Measurements from ENCODE around the gene HOXB2. TPM values are rescaled to one million over a fixed set of nuclear protein-coding genes. Genes with fewer than 3 reads are reported as not detected.

The HOXB2 gene
- total and polyA plus RNA-seq, 2 of the 8 experiments (the other 6 are each of a cell fraction or from before 2014, with no cell fraction given) = not detected

DNA sequence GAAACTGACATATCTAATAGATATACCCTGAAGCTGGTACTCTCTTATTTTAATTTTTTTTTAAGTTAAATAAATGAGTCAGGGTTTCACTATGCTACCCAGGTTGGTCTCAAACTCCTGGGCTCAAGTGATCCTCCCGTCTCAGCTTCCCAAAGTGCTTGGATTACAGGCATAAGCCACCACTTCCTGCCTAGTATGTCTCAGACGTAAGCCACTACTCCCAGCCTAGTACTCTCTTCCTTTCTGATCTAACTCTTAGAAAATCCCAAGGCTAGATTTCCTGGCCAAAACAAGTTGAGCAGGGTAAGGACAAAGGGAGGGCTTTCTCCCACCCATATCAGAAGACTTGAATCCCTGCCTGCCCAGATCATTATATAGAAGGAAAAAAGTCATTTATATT is 47.8 kb downstream of the HOXB2 start:
- H3K9ac ChIP-seq (replicated peaks in 1 of 4; ENCODE audit: extremely low read depth in 1 of 4, low read depth in 3 of 4, low read length in 3 of 4) = no peak overlapping the region

More for the DNA sequence above, 47.8 kb downstream of the HOXB2 start:
- H3K79me2 ChIP-seq (ENCODE audit: control insufficient read depth in 1 of 2, insufficient read depth in 2 of 2, low read length in 2 of 2) = no peaks in the 10 kb centered on the region
- H3K36me3 ChIP-seq (ENCODE audit: control insufficient read depth in 2 of 4, insufficient read depth in 4 of 4, low read length in 3 of 4) = no peaks in the 10 kb centered on the region
- H2BK12ac ChIP-seq (ENCODE audit: low read depth, low read length) = no peak overlapping the region
- no peak overlapping the region for H3K14ac ChIP-seq (ENCODE audit: insufficient read length)
- no peak overlapping the region for H4K91ac ChIP-seq (replicated peaks; ENCODE audit: insufficient read length, low read length)
- H3K79me1 ChIP-seq (ENCODE audit: low read depth, low read length) = no peaks in the 10 kb centered on the region
- ChIA-PET CTCF (ENCODE audit: partially characterized antibody) (interaction anchor here (0.7 to 1.7 kb wide), 13 partner anchors 11 to 121 kb away, joined by 3 to 7 read pairs (median 4); partner anchors contain the start of gene HOXB5), POLR2A (ENCODE audit: partially characterized antibody) (no interaction called here)
- no peak overlapping the region for H2BK120ac ChIP-seq (replicated peaks; ENCODE audit: low read depth, low read length)
- TF ChIP-seq ZNF274 (IDR thresholded peaks at IDR 0.05; ENCODE audit: borderline replicate concordance, extremely low read depth, low read length) = no peak
- TF ChIP-seq JUND (IDR thresholded peaks at IDR 0.05; ENCODE audit: low read length) = no peak
- no peak for FAIRE-seq
- no peak overlapping the region for H4K5ac ChIP-seq (ENCODE audit: insufficient read length, low read depth, low read length)
- H3K4me3 ChIP-seq (ENCODE audit: extremely low read depth in 1 of 4, insufficient read depth in 2 of 4, low read depth in 3 of 4, low read length in 4 of 4) = no peak overlapping the region
- no peak overlapping the region for H2BK15ac ChIP-seq (ENCODE audit: low read length)
- no peak overlapping the region for H2BK20ac ChIP-seq (ENCODE audit: low read length)
- no peak overlapping the region for H3K4ac ChIP-seq (replicated peaks; ENCODE audit: insufficient read length, low read depth, low read length)
- H3K18ac ChIP-seq (ENCODE audit: extremely low read depth, low read length) = no peak overlapping the region
- H3K56ac ChIP-seq (replicated peaks; ENCODE audit: insufficient read length, low read depth, low read length) = no peak overlapping the region
- H3K23ac ChIP-seq (ENCODE audit: insufficient read length) = no peak overlapping the region
- no peak overlapping the region for H4K8ac ChIP-seq (ENCODE audit: extremely low read depth, insufficient read depth, low read length)
- no peak for DNase-seq (ENCODE audit: low read depth in 1 of 2, low spot score in 2 of 2)
- no peak overlapping the region for H3K27ac ChIP-seq (ENCODE audit: low read depth, low read length)
- no peaks in the 10 kb centered on the region for H3K9me3 ChIP-seq (ENCODE audit: insufficient read depth in 2 of 2, low read depth in 1 of 2, low read length in 1 of 2)
- no peak overlapping the region for H2BK5ac ChIP-seq (ENCODE audit: low read depth, low read length)
- peaks cover 0 to 7% (median 3%) of the 10 kb centered on the region in 4 experiments; a peak in 5 of 7 replicates for H3K4me1 ChIP-seq (replicated peaks in 1 of 4; ENCODE audit: control insufficient read depth in 3 of 4, insufficient read depth in 4 of 4, low read length in 3 of 4)
- WGBS, 2 experiments (ENCODE audit: extremely low coverage in 1 of 2, insufficient coverage in 1 of 2, insufficient read length in 1 of 2, insufficient replicate concordance in 2 of 2, low coverage in 1 of 2, low lambda C conversion rate in 2 of 2, missing lambda C conversion rate in 1 of 2) = 69% methylated on average over 2 of the region's 2 CpGs; no CpG with 5 or more reads in 1 of the 2 experiments
- peaks cover 3% of the 10 kb centered on the region; the same call in 1 of the 2 replicates for H3K23me2 ChIP-seq (ENCODE audit: low read depth, low read length)
- H4K20me1 ChIP-seq (replicated peaks in 1 of 2; ENCODE audit: control insufficient read depth in 1 of 2, insufficient read depth in 2 of 2, low read length in 2 of 2) = peaks cover 2 to 4% of the 10 kb centered on the region in 2 experiments
- H2AK5ac ChIP-seq (ENCODE audit: low read depth, low read length) = no peak overlapping the region
- H3K4me2 ChIP-seq (ENCODE audit: insufficient read depth in 1 of 2, low read depth in 2 of 2, low read length in 2 of 2) = no peak overlapping the region
- no peak overlapping the region for H2AFZ ChIP-seq (ENCODE audit: low read length)
- H3K27me3 ChIP-seq (replicated peaks in 1 of 4; ENCODE audit: control insufficient read depth in 3 of 4, extremely low read depth in 1 of 4, insufficient read depth in 3 of 4, low read length in 3 of 4) = peaks cover 18 to 47% (median 34%) of the 10 kb centered on the region in 4 experiments
